GM12878 (cell line): Measurements from ENCODE around the gene COL20A1. TPM values are rescaled to one million over a fixed set of nuclear protein-coding genes. Genes with fewer than 3 reads are reported as not detected.

Experiments used
- ATAC-seq: fragments of 200-7000 bp; cut with Tn5 transposase; 3 replicates; pipeline ENCODE4 v1.9.1; 2020; ENCODE audit warnings: mild to moderate bottlenecking, moderate library complexity
- BruUV-seq: library from RNA; stranded (reverse); fragments of 400-500 nt; replicated peaks from 2 replicates; lab custom pipeline; 2021; lab: Mats Ljungman, UMichigan
- CTCF ChIA-PET: fragments of 300-600 bp; sonication (Branson Sonifier 250); formaldehyde crosslinking; extraction: SDS; loops from one replicate; lab custom pipeline; 2021; ENCODE audit warnings: inconsistent platforms; lab: Yijun Ruan, JAX
- POLR2A ChIA-PET: fragments of 350-600 bp; formaldehyde crosslinking; extraction: SDS; loops from one replicate; lab custom pipeline; 2021; ENCODE audit warnings: inconsistent platforms; lab: Charles Lee
- RAD21 ChIA-PET: fragments of 300-600 bp; sonication (Branson Sonifier 250); formaldehyde crosslinking; loops from one replicate; lab custom pipeline; 2023; ENCODE audit warnings: antibody characterized with exemption; ENCODE audit not compliant: unreplicated experiment; lab: Charles Lee
- SMC1A ChIA-PET: fragments of 300-600 bp; sonication (Branson Sonifier 250); formaldehyde crosslinking; loops from one replicate; lab custom pipeline; 2023; ENCODE audit not compliant: unreplicated experiment, uncharacterized antibody; lab: Charles Lee
- DNase-seq: peaks from one replicate; pipeline ENCODE4 v3.0.0-alpha.2; 2011; ENCODE audit warnings: low read depth, low spot score
- FAIRE-seq: peaks from 3 replicates; lab custom pipeline; 2011; peaks lifted over from hg19 to GRCh38; lab: Jason Lieb, UNC
- H2AFZ ChIP-seq: 2 replicates; pipeline ENCODE4 v1.6.0; 2011; ENCODE audit warnings: low read depth, low read length, control low read depth; ENCODE audit not compliant: control insufficient read depth
- H3K27ac ChIP-seq: 2 replicates; pipeline ENCODE4 v1.5.1; 2011; ENCODE audit warnings: control low read depth; ENCODE audit not compliant: control insufficient read depth, insufficient read depth
- H3K27me3 ChIP-seq, 2 experiments: replicated peaks in 1 of 2; 2 replicates each; pipeline versions ENCODE4 v1.6.0 to v1.6.1; 2011; ENCODE audit warnings: low read length in 1 of 2; ENCODE audit not compliant: control insufficient read depth in 2 of 2, insufficient read depth in 2 of 2
- H3K36me3 ChIP-seq, 2 experiments: 2 replicates each; pipeline ENCODE4 v1.5.1; 2011; ENCODE audit warnings: low read length in 1 of 2; ENCODE audit not compliant: control insufficient read depth in 2 of 2, insufficient read depth in 2 of 2
- H3K4me1 ChIP-seq: 2 replicates; pipeline ENCODE4 v1.6.1; 2011; ENCODE audit warnings: mild to moderate bottlenecking, low read length, moderate library complexity, mixed read lengths; ENCODE audit not compliant: control insufficient read depth, insufficient read depth
- H3K4me2 ChIP-seq: 2 replicates; pipeline ENCODE4 v1.6.0; 2011; ENCODE audit warnings: control low read depth; ENCODE audit not compliant: control insufficient read depth, insufficient read depth
- H3K4me3 ChIP-seq: fragments of 200-600 bp; sonication (generic); 2 replicates; pipeline ENCODE4 v1.5.1; 2016
- H3K79me2 ChIP-seq: 2 replicates; pipeline ENCODE4 v1.6.0; 2011; ENCODE audit warnings: low read length; ENCODE audit not compliant: control insufficient read depth, insufficient read depth
- H3K9ac ChIP-seq: 2 replicates; pipeline ENCODE4 v1.8.0; 2011; ENCODE audit warnings: low read length, control low read depth, mixed read lengths; ENCODE audit not compliant: control insufficient read depth, insufficient read depth
- H3K9me3 ChIP-seq: replicated peaks from 3 replicates; pipeline ENCODE4 v1.5.1; 2011; ENCODE audit warnings: mild to moderate bottlenecking, low read length; ENCODE audit not compliant: control insufficient read depth, insufficient read depth
- H4K20me1 ChIP-seq: 2 replicates; pipeline ENCODE4 v1.6.0; 2011; ENCODE audit not compliant: control insufficient read depth, insufficient read depth
- EGR1 ChIP-seq, 2 experiments: IDR thresholded peaks; 1 replicate in 1 of 2; 2 replicates in 1 of 2; pipeline ENCODE4 v1.6.1; 2011 to 2012; ENCODE audit warnings: low read depth in 2 of 2, low read length in 2 of 2, borderline replicate concordance in 1 of 2, mild to moderate bottlenecking in 1 of 2, moderate library complexity in 1 of 2
- FOXM1 ChIP-seq: IDR thresholded peaks from 2 replicates; pipeline ENCODE4 v1.6.1; 2012; ENCODE audit warnings: low read depth, mild to moderate bottlenecking, inconsistent platforms, low read length, moderate library complexity
- NFXL1 ChIP-seq: fragments of 450-650 bp; IDR thresholded peaks from 2 replicates; pipeline ENCODE4 v1.6.1; 2017; ENCODE audit warnings: antibody characterized with exemption, mild to moderate bottlenecking, borderline replicate concordance
- RAD21 ChIP-seq: IDR thresholded peaks from 2 replicates; pipeline ENCODE4 v1.6.1; 2011; ENCODE audit warnings: mild to moderate bottlenecking, low read depth, low read length, moderate library complexity; ENCODE audit not compliant: insufficient read depth
- TBL1XR1 ChIP-seq: IDR thresholded peaks from 2 replicates; pipeline ENCODE4 v1.6.1; 2012; ENCODE audit warnings: low read depth, low read length, improper control_type of control experiment
- WGBS: methylation state at CpG from one replicate; pipeline ENCODE4 v1.1.6; 2016; ENCODE audit warnings: low lambda C conversion rate; ENCODE audit not compliant: insufficient replicate concordance, insufficient coverage; ENCODE audit errors: missing lambda C conversion rate; 5-methylcytosine and 5-hydroxymethylcytosine counted together
- in situ Hi-C: fragments of 300-500 bp; cut with MboI; formaldehyde crosslinking; loops from 9 replicates; pipeline ENCODE4 v1.14.3; 2018; ENCODE audit warnings: mixed read lengths
- intact Hi-C: fragments of 100-400 bp; cut with micrococcal nuclease; formaldehyde crosslinking; loops from one replicate; pipeline ENCODE4 v1.14.2; 2022; ENCODE audit not compliant: unreplicated experiment
- polyA plus RNA-seq, 11 experiments: library from polyadenylated mRNA; depleted of rRNA in 4 of 11; unstranded in 6 of 11; stranded (reverse) in 5 of 11; fragments of >200 nt; fragmentation: Nextera tagmentation in 4 of 11; fragmentation: Illumina TruSeq in 1 of 11; extraction: Ambion mirVana in 4 of 11; extraction: Trizol in 1 of 11; gene quantifications; 1 replicate in 1 of 11; 2 replicates in 10 of 11; pipeline versions ENCODE4 v1.2.1 to v1.2.3, GENCODE V29; 2011 to 2016; ENCODE audit warnings: inconsistent platforms in 2 of 11, missing spikeins in 2 of 11, low read depth in 1 of 11
- total RNA-seq, 4 experiments: library from RNA; depleted of rRNA in 3 of 4; stranded (reverse); fragments of >200 nt in 3 of 4; fragmentation: Illumina TruSeq in 1 of 4; extraction: Trizol in 1 of 4; gene quantifications; 2 replicates each; pipeline versions ENCODE4 v1.2.1 to v1.2.3, GENCODE V29; 2013 to 2021
- TF ChIP-seq, protein P1 (sequence below): IDR thresholded peaks from 2 replicates; pipeline ENCODE4 v1.6.1; 2012; ENCODE audit warnings: low read length, inconsistent platforms
- TF ChIP-seq, protein P2 (sequence below): IDR thresholded peaks from 2 replicates; pipeline ENCODE4 v1.6.1; 2011; ENCODE audit warnings: borderline replicate concordance, low read depth, mild to moderate bottlenecking, moderate library complexity, low read length; ENCODE audit not compliant: insufficient read depth, poor library complexity, severe bottlenecking

Gene COL20A1
- total and polyA plus RNA-seq, 10 of the 15 experiments (the other 5 are each of a cell fraction or from before 2014, with no cell fraction given), result not detected

DNA sequence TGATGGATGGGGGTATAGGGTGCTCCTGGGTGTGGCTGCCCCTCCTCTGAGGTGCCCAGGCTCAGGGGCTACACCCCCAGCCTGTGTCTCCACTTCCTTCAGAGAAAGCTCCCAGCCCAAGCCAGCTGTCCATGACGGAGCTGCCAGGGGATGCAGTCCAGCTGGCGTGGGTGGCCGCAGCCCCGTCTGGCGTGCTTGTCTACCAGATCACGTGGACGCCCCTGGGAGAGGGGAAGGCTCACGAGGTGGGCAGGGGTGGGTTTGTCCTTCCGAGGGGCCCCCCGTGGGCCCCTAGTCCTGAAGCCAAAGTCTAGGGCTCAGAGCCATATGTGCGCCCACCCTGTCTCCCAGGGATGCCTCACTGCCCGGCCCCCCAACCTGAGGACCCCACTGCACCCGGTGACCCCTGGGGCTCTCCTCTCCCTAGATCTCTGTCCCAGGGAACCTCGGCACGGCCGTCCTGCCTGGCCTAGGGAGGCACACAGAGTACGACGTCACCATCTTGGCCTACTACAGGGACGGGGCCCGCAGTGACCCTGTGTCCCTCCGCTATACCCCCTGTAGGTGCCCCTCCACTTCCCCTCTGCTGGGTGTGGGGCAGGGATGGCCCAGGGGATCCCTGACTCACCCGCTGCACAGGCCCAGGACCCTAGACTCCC lies 19.8 kb downstream of the COL20A1 start:
- CTCF ChIA-PET, result interaction anchor here (0.6 kb wide), 1 partner anchor 490 kb away, joined by 3 read pairs; no protein-coding TSS in a partner anchor
- BruUV-seq, result no TSS peak

More for the DNA sequence above, 19.8 kb downstream of the COL20A1 start:
- ChIA-PET SMC1A (no interaction called here), POLR2A (no interaction called here), RAD21 (no interaction called here)
- ATAC-seq, result no peak
- Histone ChIP-seq H3K4me2 (no peak overlapping the region), H3K27me3 (no peaks in the 10 kb centered on the region), H3K9ac (no peak overlapping the region), H3K9me3 (no peaks in the 10 kb centered on the region), H2AFZ (no peak overlapping the region), H3K36me3 (no peaks in the 10 kb centered on the region), H3K4me3 (no peak overlapping the region), H4K20me1 (no peaks in the 10 kb centered on the region), H3K27ac (no peak overlapping the region), H3K4me1 (no peaks in the 10 kb centered on the region), H3K79me2 (no peaks in the 10 kb centered on the region)
- no peak for DNase-seq
- TF ChIP-seq EGR1 (IDR thresholded peaks at IDR 0.05; ENCODE audit: borderline replicate concordance in 1 of 2, low read depth in 2 of 2, low read length in 2 of 2) (no peak), RAD21 (no peak), FOXM1 (no peak), NFXL1 (no peak), TBL1XR1 (no peak)
- TF ChIP-seq, protein P1, sequence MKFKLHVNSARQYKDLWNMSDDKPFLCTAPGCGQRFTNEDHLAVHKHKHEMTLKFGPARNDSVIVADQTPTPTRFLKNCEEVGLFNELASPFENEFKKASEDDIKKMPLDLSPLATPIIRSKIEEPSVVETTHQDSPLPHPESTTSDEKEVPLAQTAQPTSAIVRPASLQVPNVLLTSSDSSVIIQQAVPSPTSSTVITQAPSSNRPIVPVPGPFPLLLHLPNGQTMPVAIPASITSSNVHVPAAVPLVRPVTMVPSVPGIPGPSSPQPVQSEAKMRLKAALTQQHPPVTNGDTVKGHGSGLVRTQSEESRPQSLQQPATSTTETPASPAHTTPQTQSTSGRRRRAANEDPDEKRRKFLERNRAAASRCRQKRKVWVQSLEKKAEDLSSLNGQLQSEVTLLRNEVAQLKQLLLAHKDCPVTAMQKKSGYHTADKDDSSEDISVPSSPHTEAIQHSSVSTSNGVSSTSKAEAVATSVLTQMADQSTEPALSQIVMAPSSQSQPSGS, result no peak
- TF ChIP-seq, protein P2, sequence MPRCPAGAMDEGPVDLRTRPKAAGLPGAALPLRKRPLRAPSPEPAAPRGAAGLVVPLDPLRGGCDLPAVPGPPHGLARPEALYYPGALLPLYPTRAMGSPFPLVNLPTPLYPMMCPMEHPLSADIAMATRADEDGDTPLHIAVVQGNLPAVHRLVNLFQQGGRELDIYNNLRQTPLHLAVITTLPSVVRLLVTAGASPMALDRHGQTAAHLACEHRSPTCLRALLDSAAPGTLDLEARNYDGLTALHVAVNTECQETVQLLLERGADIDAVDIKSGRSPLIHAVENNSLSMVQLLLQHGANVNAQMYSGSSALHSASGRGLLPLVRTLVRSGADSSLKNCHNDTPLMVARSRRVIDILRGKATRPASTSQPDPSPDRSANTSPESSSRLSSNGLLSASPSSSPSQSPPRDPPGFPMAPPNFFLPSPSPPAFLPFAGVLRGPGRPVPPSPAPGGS, result no peak
- WGBS, result 28% methylated on average over 22 of the region's 22 CpGs
- no peak for FAIRE-seq
- intact Hi-C loops, result no loop called here
- in situ Hi-C loops, result no loop called here
